ENCODE results near the gene ING3. TPM values are rescaled to one million over a fixed set of nuclear protein-coding genes. Genes with fewer than 3 reads are reported as not detected.

The ING3 gene
- total and polyA plus RNA-seq, 9 of the 15 experiments (the other 6 are each of a cell fraction or from before 2014, with no cell fraction given) = 22.8 to 233 (median 50.4) TPM

GRCh38 chr7:120949393-120949911 is 1.1 kb upstream of the ING3 start (continued):
- no peak for TF ChIP-seq RREB1 (CRISPR knock-in tag; IDR thresholded peaks at IDR 0.05)
- peak; percentile 23; the same call in 1 of the 2 replicates for TF ChIP-seq HDAC2 (IDR thresholded peaks at IDR 0.05)
- TF ChIP-seq MAFF (IDR thresholded peaks at IDR 0.05; ENCODE audit: low read length) = no peak; the same call in 1 of the 2 replicates
- no peak for TF ChIP-seq YY1 (IDR thresholded peaks at IDR 0.05; ENCODE audit: borderline replicate concordance in 1 of 3, control insufficient read depth in 1 of 3, extremely low read depth in 1 of 3, insufficient read depth in 3 of 3, insufficient read length in 1 of 3, insufficient replicate concordance in 2 of 3, low read depth in 1 of 3, low read length in 2 of 3)
- no peak for TF ChIP-seq U2AF2 (optimal IDR thresholded peaks at IDR 0.05; ENCODE audit: low read depth, low read length)
- no peak for TF ChIP-seq USF2 (CRISPR knock-in tag; IDR thresholded peaks at IDR 0.05)
- no peak for TF ChIP-seq ZNF3 (CRISPR knock-in tag; IDR thresholded peaks at IDR 0.05)
- TF ChIP-seq CREB3 (tag; conservative IDR thresholded peaks at IDR 0.05; ENCODE audit: low read depth) = no peak
- no peak for TF ChIP-seq EGR1 (conservative IDR thresholded peaks at IDR 0.05)
- TF ChIP-seq ARID1B (IDR thresholded peaks at IDR 0.05) = peak; percentile 10; the same call in 1 of the 2 replicates
- peak; percentile 58; the same call in 1 of the 2 replicates for TF ChIP-seq LEF1 (IDR thresholded peaks at IDR 0.05)
- no peak for TF ChIP-seq RFX7 (CRISPR knock-in tag; IDR thresholded peaks at IDR 0.05)
- no peak for TF ChIP-seq CEBPB (tag; IDR thresholded peaks at IDR 0.05)
- no peak for TF ChIP-seq SAFB2 (IDR thresholded peaks at IDR 0.05; ENCODE audit: borderline replicate concordance, low read depth, low read length, severe bottlenecking)
- TF ChIP-seq SP1 (CRISPR knock-in tag; IDR thresholded peaks at IDR 0.05) = no peak
- no peak for TF ChIP-seq ZNF398 (CRISPR knock-in tag; IDR thresholded peaks at IDR 0.05)
- peak; percentile 57 for TF ChIP-seq ZNF316 (IDR thresholded peaks at IDR 0.05)
- no peak for TF ChIP-seq RUNX1 (IDR thresholded peaks at IDR 0.05; ENCODE audit: low read depth)
